Pancreas (tissue), 10 donors: ENCODE data around the gene FCER2. TPM values are rescaled to one million over a fixed set of nuclear protein-coding genes. Genes with fewer than 3 reads are reported as not detected.

Experiments
- ATAC-seq, 4 donors: fragments of 200-7000 bp; cut with Tn5 transposase; one replicate each; pipeline versions ENCODE4 v1.8.0 to v1.9.1; 2020; ENCODE audit warnings: mild to moderate bottlenecking in 4 of 4, moderate library complexity in 4 of 4
- DNase-seq, 6 donors: peaks; one replicate each; pipeline ENCODE4 v3.0.0-alpha.2; 2020
- FAIRE-seq: peaks from 2 replicates; lab custom pipeline; 2012; peaks lifted over from hg19 to GRCh38; lab: Jason Lieb, UNC
- H3K27ac ChIP-seq, 4 donors: fragments of 200-600 bp; sonication (generic); 1 replicate in 3 of 4; 2 replicates in 1 of 4; pipeline versions ENCODE4 v1.5.0 to v1.8.0; 2020
- H3K27me3 ChIP-seq, 4 donors: fragments of 200-600 bp; one replicate each; pipeline ENCODE4 v1.8.0; 2021
- H3K36me3 ChIP-seq, 3 donors: fragments of 200-600 bp; sonication (generic) in 1 of 3; one replicate each; pipeline versions ENCODE4 v1.5.0 to v1.8.0; 2020 to 2021
- H3K4me1 ChIP-seq, 3 donors: fragments of 200-600 bp; one replicate each; pipeline ENCODE4 v1.8.0; 2021
- H3K4me3 ChIP-seq, 4 donors: fragments of 200-600 bp; sonication (generic) in 2 of 4; one replicate each; pipeline versions ENCODE4 v1.5.0 to v1.8.0; 2020 to 2021
- H3K9me3 ChIP-seq, 4 donors: fragments of 200-600 bp; one replicate each; pipeline ENCODE4 v1.8.0; 2021
- WGBS, 2 donors: extraction: QIAGEN DNeasy Blood & Tissue Kit; methylation state at CpG; one replicate each; pipeline ENCODE4 v1.1.7; 2013; 5-methylcytosine and 5-hydroxymethylcytosine counted together
- intact Hi-C, 3 donors: fragments of 100-400 bp; cut with DNase I; formaldehyde crosslinking; loops; one replicate each; pipeline versions ENCODE4 v1.11.1 to v1.14.2; 2022
- polyA plus RNA-seq, 2 donors: library from polyadenylated mRNA; stranded (reverse); fragments of 200-250 nt; gene quantifications; one replicate each; pipeline ENCODE4 v1.2.3, GENCODE V29; 2013
- total RNA-seq, 6 donors: library from RNA; stranded (reverse); fragmentation: NEBNext Ultra II Directional in 4 of 6; extraction: Animal tissue kit (Norgen Biotek cat#: 25700) in 4 of 6; gene quantifications; one replicate each; pipeline versions ENCODE4 v1.2.1 to v1.2.4, GENCODE V29; 2021 to 2023
- TF ChIP-seq, protein P1 (sequence below), 4 donors: fragments of 200-600 bp; sonication (generic) in 3 of 4; IDR thresholded peaks; one replicate each; pipeline versions ENCODE4 v1.5.0 to v1.8.0; 2021; ENCODE audit warnings: antibody characterized with exemption in 4 of 4
- donor health status: healthy with polysubstance abuse.
- donor health status: DM: no; HTN: no; CAD: no; lungs with moderate emphysema.
- donor health status: DM: no; HTN: no; CAD: no.
- donor health status: control.
- donor health status: control.
- donor health status: Bipolar disorder and iron deficiency.
- donor health status: DM: yes; HTN: yes; CAD: no.
- donor health status: DM: no; HTN: no; CAD: no.
- donor health status: DM: no; HTN: no; CAD: no.
- donor health status: DM: yes; HTN: yes; CAD: no.

FCER2 gene
- total and polyA plus RNA-seq, 8 donors = 0.08 to 0.51 (median 0.19) TPM; not detected in 5

DNA sequence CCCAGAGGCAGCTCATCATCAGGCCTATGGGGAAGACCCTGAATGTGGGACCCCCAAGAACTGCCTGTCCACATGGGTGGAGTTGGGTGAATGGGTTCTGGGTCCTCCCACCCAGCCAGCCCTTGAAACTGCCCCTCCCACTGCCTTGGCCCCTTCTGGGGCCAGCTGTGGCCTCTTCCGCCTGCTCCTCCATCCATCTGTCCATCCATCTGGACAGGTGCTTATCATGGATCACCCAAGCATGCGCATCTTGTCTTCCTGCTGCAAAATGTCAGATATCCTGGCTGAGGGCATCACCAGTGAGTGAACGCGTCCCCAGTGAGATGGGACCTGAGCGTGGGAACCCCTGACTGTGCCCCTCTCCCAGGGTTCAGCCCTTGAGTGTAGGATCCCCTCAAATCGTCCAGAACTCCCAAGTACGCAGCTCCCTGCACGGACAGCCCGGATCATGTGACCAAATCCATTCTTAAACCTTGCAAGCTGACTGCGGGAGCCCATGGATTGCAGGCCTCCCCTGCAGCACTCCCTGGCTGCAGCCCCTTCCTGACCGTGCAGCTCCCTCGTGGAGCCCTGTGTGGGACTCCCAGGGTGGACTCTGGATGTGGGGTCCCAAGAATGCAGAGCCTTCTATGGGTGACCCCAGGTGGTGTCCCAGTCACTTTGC is 63.0 kb downstream of the FCER2 start:
- 79 to 80% methylated on average over 12 of the region's 12 CpGs for WGBS, 2 donors
- H3K9me3 ChIP-seq = no peaks in the 10 kb centered on the region
- TF ChIP-seq, protein P1, sequence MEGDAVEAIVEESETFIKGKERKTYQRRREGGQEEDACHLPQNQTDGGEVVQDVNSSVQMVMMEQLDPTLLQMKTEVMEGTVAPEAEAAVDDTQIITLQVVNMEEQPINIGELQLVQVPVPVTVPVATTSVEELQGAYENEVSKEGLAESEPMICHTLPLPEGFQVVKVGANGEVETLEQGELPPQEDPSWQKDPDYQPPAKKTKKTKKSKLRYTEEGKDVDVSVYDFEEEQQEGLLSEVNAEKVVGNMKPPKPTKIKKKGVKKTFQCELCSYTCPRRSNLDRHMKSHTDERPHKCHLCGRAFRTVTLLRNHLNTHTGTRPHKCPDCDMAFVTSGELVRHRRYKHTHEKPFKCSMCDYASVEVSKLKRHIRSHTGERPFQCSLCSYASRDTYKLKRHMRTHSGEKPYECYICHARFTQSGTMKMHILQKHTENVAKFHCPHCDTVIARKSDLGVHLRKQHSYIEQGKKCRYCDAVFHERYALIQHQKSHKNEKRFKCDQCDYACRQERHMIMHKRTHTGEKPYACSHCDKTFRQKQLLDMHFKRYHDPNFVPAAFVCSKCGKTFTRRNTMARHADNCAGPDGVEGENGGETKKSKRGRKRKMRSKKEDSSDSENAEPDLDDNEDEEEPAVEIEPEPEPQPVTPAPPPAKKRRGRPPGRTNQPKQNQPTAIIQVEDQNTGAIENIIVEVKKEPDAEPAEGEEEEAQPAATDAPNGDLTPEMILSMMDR (IDR thresholded peaks at IDR 0.05) = no peak
- no peak overlapping the region for H3K4me3 ChIP-seq
- no peak overlapping the region for H3K27ac ChIP-seq
- ATAC-seq (no peak), DNase-seq (peak in 1 of 6 donors; percentile 14), FAIRE-seq (no peak)
- H3K27me3 ChIP-seq = no peaks in the 10 kb centered on the region
- intact Hi-C loops = no loop called here
- H3K36me3 ChIP-seq = no peaks in the 10 kb centered on the region
- peaks cover 0 to 4% (median 0%) of the 10 kb centered on the region in 3 donors for H3K4me1 ChIP-seq

Other genes starting within 250 kb of the FCER2 start
- gene PEX11G, start 213.1 kb downstream of the FCER2 start, total RNA-seq = 1 to 10 TPM; 1.5 to 3.2 (median 2.2) TPM
- gene PEX11G, start 213.1 kb downstream of the FCER2 start, polyA plus RNA-seq = 1 to 10 TPM; 5.9 to 6.8 TPM
- 10 to 100 TPM; 22.6 to 33.9 (median 23.3) TPM for gene ZNF358, start 186.0 kb downstream of the FCER2 start, total RNA-seq
- gene ZNF358, start 186.0 kb downstream of the FCER2 start, polyA plus RNA-seq = 10 to 100 TPM; 35.5 to 68.8 TPM
- 10 to 100 TPM in 2 of 6 donors, 1 to 10 TPM in 4; 6.9 to 16.8 (median 9.3) TPM for gene MCOLN1, start 179.5 kb downstream of the FCER2 start, total RNA-seq
- 10 to 100 TPM; 33.5 to 35.4 TPM for gene MCOLN1, start 179.5 kb downstream of the FCER2 start, polyA plus RNA-seq
- gene PNPLA6, start 166.4 kb downstream of the FCER2 start, total RNA-seq = 10 to 100 TPM; 25.4 to 65.2 (median 32.8) TPM
- 10 to 100 TPM; 53.7 to 86.2 TPM for gene PNPLA6, start 166.4 kb downstream of the FCER2 start, polyA plus RNA-seq
- 10 to 100 TPM; 12.1 to 25.5 (median 20.6) TPM for gene CAMSAP3, start 106.3 kb downstream of the FCER2 start, total RNA-seq
- gene CAMSAP3, start 106.3 kb downstream of the FCER2 start, polyA plus RNA-seq = 10 to 100 TPM; 52.6 to 64.5 TPM
- 10 to 100 TPM; 16.8 to 27.9 (median 22.5) TPM for gene XAB2, start 72.6 kb downstream of the FCER2 start, total RNA-seq
- 10 to 100 TPM; 63.7 to 71.5 TPM for gene XAB2, start 72.6 kb downstream of the FCER2 start, polyA plus RNA-seq
- gene PET100, start 72.3 kb downstream of the FCER2 start, total RNA-seq = 10 to 100 TPM; 31.6 to 56.6 (median 47.3) TPM
- gene PET100, start 72.3 kb downstream of the FCER2 start, polyA plus RNA-seq = 10 to 100 TPM; 91.0 to 95.6 TPM
- gene PCP2, start 68.4 kb downstream of the FCER2 start, total RNA-seq = 1 to 10 TPM; 1.1 to 3.7 (median 1.8) TPM
- 10 to 100 TPM in 1 of 2 donors, 1 to 10 TPM in 1; 8.8 to 35.6 TPM for gene PCP2, start 68.4 kb downstream of the FCER2 start, polyA plus RNA-seq
- 100 to 1,000 TPM in 1 of 6 donors, 10 to 100 TPM in 5; 45.6 to 104 (median 73.4) TPM for gene STXBP2, start 65.0 kb downstream of the FCER2 start, total RNA-seq
- 100 to 1,000 TPM; 143 to 216 TPM for gene STXBP2, start 65.0 kb downstream of the FCER2 start, polyA plus RNA-seq
- gene RETN, start 33.1 kb downstream of the FCER2 start, total RNA-seq = not detected
- 1 to 10 TPM; 2.2 to 5.9 TPM for gene RETN, start 33.1 kb downstream of the FCER2 start, polyA plus RNA-seq
- gene MCEMP1, start 25.0 kb downstream of the FCER2 start, total RNA-seq = 1 to 10 TPM in 1 of 6 donors, under 1 TPM in 3, not detected in 2; 0.16 to 1.5 (median 0.67) TPM
- under 1 TPM; 0.19 to 0.28 TPM for gene MCEMP1, start 25.0 kb downstream of the FCER2 start, polyA plus RNA-seq
- gene TRAPPC5, start 21.3 kb downstream of the FCER2 start, total RNA-seq = 10 to 100 TPM; 26.7 to 49.8 (median 38.3) TPM
- gene TRAPPC5, start 21.3 kb downstream of the FCER2 start, polyA plus RNA-seq = 10 to 100 TPM; 53.0 to 89.9 TPM
- gene CLEC4G, start 30.0 kb upstream of the FCER2 start, total RNA-seq = 1 to 10 TPM in 1 of 6 donors, under 1 TPM in 2, not detected in 3; 0.16 to 1.1 (median 0.90) TPM
- under 1 TPM; 0.09 to 0.68 TPM for gene CLEC4G, start 30.0 kb upstream of the FCER2 start, polyA plus RNA-seq
- 1 to 10 TPM in 3 of 6 donors, under 1 TPM in 3; 0.23 to 7.0 (median 1.5) TPM for gene CD209, start 45.4 kb upstream of the FCER2 start, total RNA-seq
- under 1 TPM; 0.19 to 0.49 TPM for gene CD209, start 45.4 kb upstream of the FCER2 start, polyA plus RNA-seq
- gene CLEC4M, start 61.1 kb upstream of the FCER2 start, total RNA-seq = not detected
- gene CLEC4M, start 61.1 kb upstream of the FCER2 start, polyA plus RNA-seq = not detected
- gene EVI5L, start 128.1 kb upstream of the FCER2 start, total RNA-seq = 1 to 10 TPM; 3.0 to 5.2 (median 4.6) TPM
- 1 to 10 TPM; 7.6 to 9.1 TPM for gene EVI5L, start 128.1 kb upstream of the FCER2 start, polyA plus RNA-seq
- 1 to 10 TPM; 1.6 to 2.1 (median 1.8) TPM for gene PRR36, start 172.3 kb upstream of the FCER2 start, total RNA-seq
- gene PRR36, start 172.3 kb upstream of the FCER2 start, polyA plus RNA-seq = 1 to 10 TPM; 2.8 to 3.1 TPM
- gene LRRC8E, start 186.4 kb upstream of the FCER2 start, total RNA-seq = 1 to 10 TPM; 4.6 to 6.1 (median 5.0) TPM
- 1 to 10 TPM; 2.6 to 3.2 TPM for gene LRRC8E, start 186.4 kb upstream of the FCER2 start, polyA plus RNA-seq
- 10 to 100 TPM; 13.9 to 21.0 (median 16.1) TPM for gene MAP2K7, start 201.7 kb upstream of the FCER2 start, total RNA-seq
- gene MAP2K7, start 201.7 kb upstream of the FCER2 start, polyA plus RNA-seq = 10 to 100 TPM; 21.6 to 45.3 TPM
- gene TGFBR3L, start 212.7 kb upstream of the FCER2 start, total RNA-seq = 1 to 10 TPM in 1 of 6 donors, under 1 TPM in 4, not detected in 1; 0.16 to 1.1 (median 0.52) TPM
- 1 to 10 TPM in 1 of 2 donors, not detected in 1; 2.2 TPM for gene TGFBR3L, start 212.7 kb upstream of the FCER2 start, polyA plus RNA-seq
- gene SNAPC2, start 218.2 kb upstream of the FCER2 start, total RNA-seq = 10 to 100 TPM in 1 of 6 donors, 1 to 10 TPM in 5; 4.9 to 11.3 (median 6.7) TPM
- gene SNAPC2, start 218.2 kb upstream of the FCER2 start, polyA plus RNA-seq = 10 to 100 TPM; 10.6 to 12.0 TPM
- 1 to 10 TPM in 4 of 6 donors, under 1 TPM in 2; 0.67 to 5.1 (median 1.5) TPM for gene CTXN1, start 224.0 kb upstream of the FCER2 start, total RNA-seq
- gene CTXN1, start 224.0 kb upstream of the FCER2 start, polyA plus RNA-seq = 1 to 10 TPM; 1.7 to 2.3 TPM
- gene TIMM44, start 241.5 kb upstream of the FCER2 start, total RNA-seq = 10 to 100 TPM; 19.8 to 51.4 (median 24.7) TPM
- 10 to 100 TPM; 78.0 to 83.1 TPM for gene TIMM44, start 241.5 kb upstream of the FCER2 start, polyA plus RNA-seq